GM23248 (cell line): ENCODE results near the gene TAF3. TPM values are rescaled to one million over a fixed set of nuclear protein-coding genes. Genes with fewer than 3 reads are reported as not detected.

Source experiments
- DNase-seq: peaks from one replicate; pipeline ENCODE4 v3.0.0-alpha.2; 2015
- H2AFZ ChIP-seq: fragments of 200-600 bp; sonication (generic); 2 replicates; pipeline ENCODE4 v1.6.1; 2016; ENCODE audit warnings: antibody characterized with exemption
- H3F3A ChIP-seq: fragments of 200-600 bp; sonication (generic); 2 replicates; pipeline ENCODE4 v1.6.1; 2016; ENCODE audit warnings: mild to moderate bottlenecking, antibody characterized with exemption, mixed run types; ENCODE audit not compliant: insufficient read depth
- H3K27ac ChIP-seq: fragments of 200-600 bp; sonication (generic); 2 replicates; pipeline ENCODE4 v1.5.1; 2016; ENCODE audit warnings: mild to moderate bottlenecking
- H3K27me3 ChIP-seq: fragments of 200-600 bp; sonication (generic); replicated peaks from 2 replicates; pipeline ENCODE4 v1.6.1; 2016; ENCODE audit warnings: mild to moderate bottlenecking; ENCODE audit not compliant: insufficient read depth
- H3K36me3 ChIP-seq: fragments of 200-600 bp; sonication (generic); 2 replicates; pipeline ENCODE4 v1.6.1; 2016; ENCODE audit warnings: low read depth, mild to moderate bottlenecking
- H3K4me1 ChIP-seq: fragments of 200-600 bp; sonication (generic); 2 replicates; pipeline ENCODE4 v1.6.1; 2016; ENCODE audit warnings: mild to moderate bottlenecking; ENCODE audit not compliant: insufficient read depth
- H3K4me2 ChIP-seq: fragments of 200-600 bp; sonication (generic); one replicate; pipeline ENCODE4 v1.6.1; 2016; ENCODE audit warnings: mild to moderate bottlenecking; ENCODE audit not compliant: unreplicated experiment
- H3K4me3 ChIP-seq: fragments of 200-600 bp; sonication (generic); 2 replicates; pipeline ENCODE4 v1.5.1; 2016; ENCODE audit warnings: mild to moderate bottlenecking
- H3K79me2 ChIP-seq: fragments of 200-600 bp; sonication (generic); 2 replicates; pipeline ENCODE4 v1.6.1; 2016; ENCODE audit warnings: mild to moderate bottlenecking; ENCODE audit not compliant: insufficient read depth
- H3K9ac ChIP-seq: fragments of 200-600 bp; sonication (generic); 2 replicates; pipeline ENCODE4 v1.6.1; 2016; ENCODE audit warnings: mild to moderate bottlenecking
- H3K9me2 ChIP-seq: fragments of 200-600 bp; sonication (generic); 2 replicates; pipeline ENCODE4 v1.6.1; 2016; ENCODE audit warnings: mixed run types, mild to moderate bottlenecking, moderate library complexity; ENCODE audit not compliant: insufficient read depth
- H3K9me3 ChIP-seq: fragments of 200-600 bp; sonication (generic); one replicate; pipeline ENCODE4 v1.6.1; 2017; ENCODE audit warnings: low read depth
- H4K20me1 ChIP-seq: fragments of 200-600 bp; sonication (generic); 2 replicates; pipeline ENCODE4 v1.6.0; 2016; ENCODE audit not compliant: insufficient read depth
- EZH2 ChIP-seq: fragments of 200-600 bp; sonication (generic); IDR thresholded peaks from 2 replicates; pipeline ENCODE4 v1.6.1; 2018; ENCODE audit warnings: antibody characterized with exemption, mild to moderate bottlenecking; ENCODE audit not compliant: insufficient read depth, poor library complexity, severe bottlenecking
- EZH2phosphoT487 ChIP-seq: fragments of 200-600 bp; sonication (generic); IDR thresholded peaks from 2 replicates; pipeline ENCODE4 v1.6.1; 2018; ENCODE audit warnings: antibody characterized with exemption, moderate library complexity, mild to moderate bottlenecking, low read depth; ENCODE audit not compliant: insufficient read depth
- WGBS, 2 experiments: methylation state at CpG; one replicate each; pipeline ENCODE4 v1.1.6; 2015 to 2017; ENCODE audit warnings: low lambda C conversion rate in 2 of 2, low coverage in 1 of 2; ENCODE audit errors: missing lambda C conversion rate in 2 of 2; 5-methylcytosine and 5-hydroxymethylcytosine counted together
- in situ Hi-C: fragments of 300-500 bp; cut with MboI; formaldehyde crosslinking; loops from 2 replicates; pipeline ENCODE4 v1.15.0; 2020
- polyA plus RNA-seq: library from polyadenylated mRNA; unstranded; fragments of >200 nt; fragmentation: Nextera tagmentation; extraction: Ambion mirVana; gene quantifications from 2 replicates; pipeline ENCODE4 v1.2.1, GENCODE V29; 2016
- total RNA-seq: library from RNA; depleted of rRNA; stranded (reverse); fragments of >200 nt; shearing (Covaris generic); gene quantifications from 2 replicates; pipeline ENCODE4 v1.2.3, GENCODE V29; 2014

Gene TAF3
- total and polyA plus RNA-seq, 2 experiments from 2014 or later = 1.7 to 5.5 TPM

- H3K79me2 ChIP-seq = no peaks in the 10 kb centered on the region
- peak overlapping the region; percentile 62 for H3K4me2 ChIP-seq
- H3K4me1 ChIP-seq = 0 out of 2 replicates have a peak, but pooled peaks cover 3% of the 10 kb centered on the region
- no peak overlapping the region for H3K9ac ChIP-seq
- peak overlapping the region; percentile 57 for H3K4me3 ChIP-seq
- no peaks in the 10 kb centered on the region for H3K9me2 ChIP-seq
- in situ Hi-C loops = no loop called here
- no peaks in the 10 kb centered on the region for H3K9me3 ChIP-seq
- H4K20me1 ChIP-seq = no peaks in the 10 kb centered on the region
- TF ChIP-seq EZH2 (no peak), EZH2phosphoT487 (no peak)
- peak overlapping the region; percentile 20; the same call in 1 of the 2 replicates for H2AFZ ChIP-seq
- H3K27ac ChIP-seq = no peak overlapping the region
- no peaks in the 10 kb centered on the region for H3F3A ChIP-seq
- H3K36me3 ChIP-seq = no peaks in the 10 kb centered on the region
- WGBS, 2 experiments = 4 to 5% methylated on average over 35 to 60 of the region's 60 CpGs
- peak; percentile 88 for DNase-seq
- H3K27me3 ChIP-seq = peaks cover 76% of the 10 kb centered on the region
Observed at GRCh38 chr10:8053446-8054243, 235.3 kb downstream of the TAF3 start.

GRCh38 chr10:8054244-8054493, 235.9 kb downstream of the TAF3 start:
- Histone ChIP-seq H3K9ac (no peak overlapping the region), H3F3A (no peaks in the 10 kb centered on the region), H4K20me1 (no peaks in the 10 kb centered on the region), H3K27me3 (peaks cover 77% of the 10 kb centered on the region), H3K79me2 (no peaks in the 10 kb centered on the region), H3K27ac (no peak overlapping the region), H3K4me2 (peak overlapping the region; percentile 62), H3K4me3 (peak overlapping the region; percentile 57), H3K9me2 (no peaks in the 10 kb centered on the region), H3K4me1 (0 out of 2 replicates have a peak, but pooled peaks cover 3% of the 10 kb centered on the region), H2AFZ (no peak overlapping the region), H3K9me3 (no peaks in the 10 kb centered on the region), H3K36me3 (no peaks in the 10 kb centered on the region)
- peak; percentile 30 for DNase-seq
- no peak for TF ChIP-seq EZH2phosphoT487
- no peak for TF ChIP-seq EZH2
- in situ Hi-C loops = no loop called here
- 1 to 3% methylated on average over 5 to 19 of the region's 25 CpGs for WGBS, 2 experiments

- Histone ChIP-seq H3K9ac (no peak within 1 kb of the TSS), H3K4me1 (0 out of 2 replicates have a peak, but pooled peaks cover 3% of the 10 kb centered on the region), H3K36me3 (no peaks in the 10 kb centered on the region), H3K27me3 (peaks cover 77% of the 10 kb centered on the region), H2AFZ (peak within 1 kb of the TSS; percentile 20; the same call in 1 of the 2 replicates), H3K9me3 (no peaks in the 10 kb centered on the region), H4K20me1 (no peaks in the 10 kb centered on the region), H3K4me2 (peak within 1 kb of the TSS; percentile 62), H3K27ac (no peak within 1 kb of the TSS), H3K4me3 (peak within 1 kb of the TSS; percentile 57), H3K79me2 (no peaks in the 10 kb centered on the region), H3K9me2 (no peaks in the 10 kb centered on the region), H3F3A (no peaks in the 10 kb centered on the region)
- TF ChIP-seq EZH2 = peak; percentile 86
- no peak for TF ChIP-seq EZH2phosphoT487
- 12 to 15% methylated on average over 46 to 57 of the region's 65 CpGs for WGBS, 2 experiments
- in situ Hi-C loops = no loop called here
- peak; percentile 46 for DNase-seq
Observed at GRCh38 chr10:8054494-8055407, 236.4 kb downstream of the TAF3 start, which contains the start of gene GATA3. GATA3 (plus strand) TSS chr10:8054688; CDS start chr10:8055656, 968 bp downstream.

- Histone ChIP-seq H3K4me2 (no peak overlapping the region), H3K36me3 (no peaks in the 10 kb centered on the region), H3K27ac (no peak overlapping the region), H3K9ac (no peak overlapping the region), H3F3A (no peaks in the 10 kb centered on the region), H3K4me3 (no peak overlapping the region), H3K9me2 (no peaks in the 10 kb centered on the region), H3K4me1 (no peaks in the 10 kb centered on the region), H3K79me2 (no peaks in the 10 kb centered on the region), H3K27me3 (peaks cover 77% of the 10 kb centered on the region), H2AFZ (no peak overlapping the region), H3K9me3 (no peaks in the 10 kb centered on the region), H4K20me1 (no peaks in the 10 kb centered on the region)
- WGBS, 2 experiments = 21 to 28% methylated on average over 48 to 81 of the region's 85 CpGs
- in situ Hi-C loops = no loop called here
- no peak for DNase-seq
- peak; percentile 24 for TF ChIP-seq EZH2
- TF ChIP-seq EZH2phosphoT487 = no peak
Observed at GRCh38 chr10:8055420-8056349, 237.4 kb downstream of the TAF3 start.
